ENCODE results near the gene TRAFD1.

- TF ChIP-seq, protein P1, sequence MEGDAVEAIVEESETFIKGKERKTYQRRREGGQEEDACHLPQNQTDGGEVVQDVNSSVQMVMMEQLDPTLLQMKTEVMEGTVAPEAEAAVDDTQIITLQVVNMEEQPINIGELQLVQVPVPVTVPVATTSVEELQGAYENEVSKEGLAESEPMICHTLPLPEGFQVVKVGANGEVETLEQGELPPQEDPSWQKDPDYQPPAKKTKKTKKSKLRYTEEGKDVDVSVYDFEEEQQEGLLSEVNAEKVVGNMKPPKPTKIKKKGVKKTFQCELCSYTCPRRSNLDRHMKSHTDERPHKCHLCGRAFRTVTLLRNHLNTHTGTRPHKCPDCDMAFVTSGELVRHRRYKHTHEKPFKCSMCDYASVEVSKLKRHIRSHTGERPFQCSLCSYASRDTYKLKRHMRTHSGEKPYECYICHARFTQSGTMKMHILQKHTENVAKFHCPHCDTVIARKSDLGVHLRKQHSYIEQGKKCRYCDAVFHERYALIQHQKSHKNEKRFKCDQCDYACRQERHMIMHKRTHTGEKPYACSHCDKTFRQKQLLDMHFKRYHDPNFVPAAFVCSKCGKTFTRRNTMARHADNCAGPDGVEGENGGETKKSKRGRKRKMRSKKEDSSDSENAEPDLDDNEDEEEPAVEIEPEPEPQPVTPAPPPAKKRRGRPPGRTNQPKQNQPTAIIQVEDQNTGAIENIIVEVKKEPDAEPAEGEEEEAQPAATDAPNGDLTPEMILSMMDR (IDR thresholded peaks at IDR 0.05), result no peak
- TF ChIP-seq POLR2AphosphoS5 (IDR thresholded peaks at IDR 0.05; ENCODE audit: insufficient read depth in 1 of 2, low read depth in 1 of 2) (no peak), POLR2A (IDR thresholded peaks at IDR 0.05) (no peak)
These were observed 47.4 kb downstream of the TRAFD1 start for GRCh38 chr12:112172556-112173324.

Data from vagina (tissue), 2 donors.